Left lung (tissue), 10 donors: ENCODE data around the gene TMEM214. TPM values are rescaled to one million over a fixed set of nuclear protein-coding genes. Genes with fewer than 3 reads are reported as not detected.

ENCODE experiments used
- ATAC-seq: fragments of 200-7000 bp; cut with Tn5 transposase; one replicate; pipeline ENCODE4 v1.9.1; 2020; ENCODE audit warnings: moderate library complexity
- DNase-seq, 4 donors: peaks; one replicate each; pipeline ENCODE4 v3.0.0-alpha.2; 2013 to 2020
- H3K27ac ChIP-seq, 2 donors: fragments of 200-600 bp; sonication (generic) in 1 of 2; one replicate each; pipeline versions ENCODE4 v1.5.0 to v1.8.0; 2020 to 2021
- H3K27me3 ChIP-seq, 2 donors: fragments of 200-600 bp; sonication (generic) in 1 of 2; one replicate each; pipeline versions ENCODE4 v1.5.0 to v1.8.0; 2020 to 2021
- H3K36me3 ChIP-seq, 2 donors: fragments of 200-600 bp; sonication (generic) in 1 of 2; one replicate each; pipeline versions ENCODE4 v1.5.0 to v1.8.0; 2020 to 2021
- H3K4me1 ChIP-seq, 2 donors: fragments of 200-600 bp; one replicate each; pipeline ENCODE4 v1.8.0; 2021
- H3K4me3 ChIP-seq, 2 donors: fragments of 200-600 bp; sonication (generic) in 1 of 2; one replicate each; pipeline versions ENCODE4 v1.5.0 to v1.8.0; 2020 to 2021; ENCODE audit warnings: mild to moderate bottlenecking in 1 of 2
- H3K9me3 ChIP-seq, 2 donors: fragments of 200-600 bp; sonication (generic) in 1 of 2; one replicate each; pipeline versions ENCODE4 v1.5.0 to v1.8.0; 2020 to 2021
- intact Hi-C, 2 donors: fragments of 100-400 bp; cut with DNase I; formaldehyde crosslinking; loops; one replicate each; pipeline versions ENCODE4 v1.11.2 to v1.14.2; 2022
- polyA plus RNA-seq, 6 donors: library from polyadenylated mRNA; unstranded; fragments of 120-200 nt; gene quantifications; one replicate each; pipeline ENCODE4 v1.2.1, GENCODE V29; 2013; ENCODE audit not compliant: insufficient read length in 6 of 6
- total RNA-seq, 2 donors: library from RNA; stranded (reverse); fragmentation: NEBNext Ultra II Directional; extraction: Animal tissue kit (Norgen Biotek cat#: 25700); gene quantifications; one replicate each; pipeline ENCODE4 v1.2.1, GENCODE V29; 2021
- TF ChIP-seq, protein P1 (sequence below), 2 donors: fragments of 200-600 bp; sonication (generic) in 1 of 2; IDR thresholded peaks; one replicate each; pipeline versions ENCODE4 v1.5.0 to v1.8.0; 2021; ENCODE audit warnings: antibody characterized with exemption in 2 of 2
- donor health status: DM: no; HTN: yes; CAD: no.
- donor health status: DM: no; HTN: no; CAD: no.

The TMEM214 gene
- total and polyA plus RNA-seq, 8 donors = 59.8 to 105 (median 73.9) TPM

DNA sequence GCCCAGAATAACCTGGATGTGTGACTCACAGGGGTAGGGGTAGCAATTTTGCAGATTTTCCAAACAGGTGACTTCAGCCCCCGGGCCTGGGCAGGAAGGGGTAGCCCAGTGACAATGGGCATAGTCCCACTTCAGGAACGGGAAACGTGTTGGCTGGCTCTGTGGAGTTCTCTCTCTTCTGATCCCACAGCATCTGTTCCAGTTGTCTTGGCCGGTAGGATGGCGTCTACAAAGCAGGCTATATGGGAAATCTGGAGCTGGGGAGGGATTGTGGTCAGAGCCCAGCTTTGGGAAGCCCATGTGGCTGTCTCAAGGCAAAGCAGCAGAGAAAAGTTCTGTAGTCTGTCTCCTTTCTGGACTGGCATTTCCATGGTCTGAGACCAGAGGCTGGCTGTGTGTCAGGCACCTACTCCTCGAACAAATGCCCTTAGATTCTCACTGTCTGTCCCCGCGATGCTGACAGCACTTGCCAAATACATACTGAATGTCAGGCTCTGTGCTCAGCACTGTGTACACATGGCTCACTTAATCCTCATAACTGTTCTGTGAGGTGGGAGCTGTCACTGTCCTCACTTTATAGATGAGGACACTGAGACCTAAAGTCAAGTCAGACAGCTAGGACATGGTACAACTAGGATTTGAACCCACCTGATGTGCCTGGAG, 17.9 kb upstream of the TMEM214 start:
- ATAC-seq = no peak
- H3K4me3 ChIP-seq = no peak overlapping the region
- peak overlapping the region in 1 of 2 donors; percentile 31 for H3K27ac ChIP-seq
- H3K36me3 ChIP-seq = no peaks in the 10 kb centered on the region
- H3K4me1 ChIP-seq = peaks cover 0 to 20% of the 10 kb centered on the region in 2 donors
- TF ChIP-seq, protein P1, sequence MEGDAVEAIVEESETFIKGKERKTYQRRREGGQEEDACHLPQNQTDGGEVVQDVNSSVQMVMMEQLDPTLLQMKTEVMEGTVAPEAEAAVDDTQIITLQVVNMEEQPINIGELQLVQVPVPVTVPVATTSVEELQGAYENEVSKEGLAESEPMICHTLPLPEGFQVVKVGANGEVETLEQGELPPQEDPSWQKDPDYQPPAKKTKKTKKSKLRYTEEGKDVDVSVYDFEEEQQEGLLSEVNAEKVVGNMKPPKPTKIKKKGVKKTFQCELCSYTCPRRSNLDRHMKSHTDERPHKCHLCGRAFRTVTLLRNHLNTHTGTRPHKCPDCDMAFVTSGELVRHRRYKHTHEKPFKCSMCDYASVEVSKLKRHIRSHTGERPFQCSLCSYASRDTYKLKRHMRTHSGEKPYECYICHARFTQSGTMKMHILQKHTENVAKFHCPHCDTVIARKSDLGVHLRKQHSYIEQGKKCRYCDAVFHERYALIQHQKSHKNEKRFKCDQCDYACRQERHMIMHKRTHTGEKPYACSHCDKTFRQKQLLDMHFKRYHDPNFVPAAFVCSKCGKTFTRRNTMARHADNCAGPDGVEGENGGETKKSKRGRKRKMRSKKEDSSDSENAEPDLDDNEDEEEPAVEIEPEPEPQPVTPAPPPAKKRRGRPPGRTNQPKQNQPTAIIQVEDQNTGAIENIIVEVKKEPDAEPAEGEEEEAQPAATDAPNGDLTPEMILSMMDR (IDR thresholded peaks at IDR 0.05) = no peak
- no peaks in the 10 kb centered on the region for H3K27me3 ChIP-seq
- DNase-seq = no peak
- intact Hi-C loops = loop anchor here in 1 of 2 donors (5.0 to 10.0 kb wide), 2 partner anchors 48 to 170 kb away; partner anchors contain the start of gene DPYSL5
- H3K9me3 ChIP-seq = no peaks in the 10 kb centered on the region

DNA sequence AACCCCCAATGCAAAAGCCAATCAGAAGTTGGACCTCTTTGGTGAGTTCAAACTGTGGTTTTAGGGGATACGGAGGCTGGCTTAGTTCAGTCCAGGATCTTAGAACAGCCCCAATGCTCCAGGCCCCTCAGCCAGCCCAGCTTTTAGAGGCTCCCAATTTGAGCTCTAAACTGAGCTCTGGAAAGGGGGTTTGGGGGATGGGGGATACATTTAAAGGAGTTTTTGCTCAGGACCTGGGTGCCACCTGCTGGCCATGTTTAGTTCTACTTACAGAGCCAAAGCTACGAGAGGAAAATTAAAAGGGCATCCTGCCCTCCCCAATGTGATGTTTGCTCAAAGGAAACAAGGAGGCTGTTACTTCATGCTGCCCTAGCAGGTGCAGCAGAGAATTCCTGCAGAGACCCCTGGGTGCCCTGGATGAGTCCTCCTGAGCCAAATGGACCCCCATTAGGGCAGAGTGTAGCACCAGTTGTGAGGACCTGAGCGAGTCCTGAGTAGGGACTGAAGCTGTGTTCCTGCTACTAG, 15.9 kb upstream of the TMEM214 start:
- H3K4me3 ChIP-seq = no peak overlapping the region
- DNase-seq (peak in 1 of 4 donors; percentile 52), ATAC-seq (peak; percentile 69)
- H3K9me3 ChIP-seq = no peaks in the 10 kb centered on the region
- H3K27ac ChIP-seq = peak overlapping the region in 1 of 2 donors; percentile 19
- no peaks in the 10 kb centered on the region for H3K27me3 ChIP-seq
- intact Hi-C loops = loop anchor here in 1 of 2 donors (5.0 to 10.0 kb wide), 2 partner anchors 50 to 172 kb away; partner anchors contain the start of gene DPYSL5
- TF ChIP-seq, protein P1 (IDR thresholded peaks at IDR 0.05) = peak; percentile 59 to 61
- H3K4me1 ChIP-seq = peaks cover 7 to 12% of the 10 kb centered on the region in 2 donors
- H3K36me3 ChIP-seq = no peaks in the 10 kb centered on the region

DNA sequence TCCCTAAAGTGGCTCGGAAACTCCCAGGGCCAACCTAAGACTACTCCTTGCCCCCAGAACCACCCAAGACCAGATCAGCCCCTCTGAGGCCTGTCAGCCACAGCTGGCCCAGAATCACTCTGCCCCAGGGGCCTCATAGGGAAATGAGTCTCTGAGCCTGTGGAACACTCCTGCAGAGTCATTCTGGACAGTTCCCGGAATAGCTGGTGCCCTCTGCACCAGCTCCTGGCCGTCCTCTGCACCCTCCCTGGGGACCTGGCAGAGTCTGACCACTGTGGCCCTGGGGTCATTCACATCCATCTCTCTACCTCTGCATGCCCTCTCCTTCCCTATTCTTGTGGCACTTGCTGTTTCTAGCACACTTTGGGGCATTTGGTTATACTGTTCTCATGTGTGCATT, 14.6 kb upstream of the TMEM214 start:
- Histone ChIP-seq H3K4me1 (peaks cover 7 to 12% of the 10 kb centered on the region in 2 donors), H3K9me3 (no peaks in the 10 kb centered on the region), H3K27ac (no peak overlapping the region), H3K27me3 (no peaks in the 10 kb centered on the region), H3K36me3 (peaks cover 0 to 4% of the 10 kb centered on the region in 2 donors), H3K4me3 (no peak overlapping the region)
- TF ChIP-seq, protein P1 (IDR thresholded peaks at IDR 0.05) = no peak
- intact Hi-C loops = loop anchor here in 1 of 2 donors (5.0 to 10.0 kb wide), 2 partner anchors 51 to 173 kb away; partner anchors contain the start of gene DPYSL5
- DNase-seq (no peak), ATAC-seq (no peak)

DNA sequence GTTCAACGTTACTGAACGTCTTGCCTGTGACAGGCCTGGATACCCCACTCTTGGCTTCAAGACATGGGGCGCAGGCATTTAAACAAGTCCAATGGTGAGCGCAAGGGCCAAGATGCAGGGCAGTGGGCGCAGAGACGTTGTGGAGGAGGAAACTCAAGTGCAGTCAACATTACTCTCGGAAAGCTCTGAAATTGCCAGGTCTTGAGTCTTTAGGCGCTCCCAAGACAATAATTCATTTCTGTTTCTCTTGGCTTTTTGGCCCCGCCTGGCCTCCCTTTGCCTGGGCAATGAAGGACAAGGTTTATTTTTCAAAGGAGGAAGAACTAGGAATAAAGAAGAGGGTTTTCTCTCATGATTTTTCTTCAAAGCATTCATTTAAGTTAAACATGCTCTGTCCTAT, 13.3 kb upstream of the TMEM214 start:
- DNase-seq (no peak), ATAC-seq (no peak)
- Histone ChIP-seq H3K36me3 (peaks cover 0 to 17% of the 10 kb centered on the region in 2 donors), H3K27ac (no peak overlapping the region), H3K27me3 (no peaks in the 10 kb centered on the region), H3K4me3 (no peak overlapping the region), H3K9me3 (no peaks in the 10 kb centered on the region), H3K4me1 (peaks cover 7 to 12% of the 10 kb centered on the region in 2 donors)
- intact Hi-C loops = loop anchor here in 1 of 2 donors (5.0 to 10.0 kb wide), 2 partner anchors 52 to 175 kb away; partner anchors contain the start of gene DPYSL5
- TF ChIP-seq, protein P1 (IDR thresholded peaks at IDR 0.05) = no peak
